ENCODE results near the gene WNT2. TPM values are rescaled to one million over a fixed set of nuclear protein-coding genes. Genes with fewer than 3 reads are reported as not detected.

The WNT2 gene
- total RNA-seq, 4 donors from 2014 or later = 0.48 to 0.95 (median 0.64) TPM

- ATAC-seq (ENCODE audit: low FRiP score) (no peak), DNase-seq (ENCODE audit: low spot score) (no peak)
- no peak for TF ChIP-seq CTCF (IDR thresholded peaks at IDR 0.05)
Observed at GRCh38 chr7:117284692-117285091, 38.2 kb downstream of the WNT2 start.

GRCh38 chr7:117283779-117284178 lies 39.1 kb downstream of the WNT2 start:
- DNase-seq (ENCODE audit: low spot score) (no peak), ATAC-seq (ENCODE audit: low FRiP score) (no peak)
- no peak for TF ChIP-seq CTCF (IDR thresholded peaks at IDR 0.05)

GRCh38 chr7:117283371-117283770 lies 39.5 kb downstream of the WNT2 start:
- no peak for TF ChIP-seq CTCF (IDR thresholded peaks at IDR 0.05)
- no peak for ATAC-seq (ENCODE audit: low FRiP score)
- no peak for DNase-seq (ENCODE audit: low spot score)

- no peak for TF ChIP-seq CTCF (IDR thresholded peaks at IDR 0.05)
- no peak for ATAC-seq (ENCODE audit: low FRiP score)
Observed at GRCh38 chr7:117282239-117282812, 40.5 kb downstream of the WNT2 start.

GRCh38 chr7:117281562-117281961 lies 41.3 kb downstream of the WNT2 start:
- DNase-seq (ENCODE audit: low spot score) (no peak), ATAC-seq (ENCODE audit: low FRiP score) (peak; percentile 86)
- TF ChIP-seq CTCF (IDR thresholded peaks at IDR 0.05) = no peak

More at GRCh38 chr7:117282239-117282812, 40.5 kb downstream of the WNT2 start:
- DNase-seq (ENCODE audit: low spot score) = no peak

- TF ChIP-seq CTCF (IDR thresholded peaks at IDR 0.05) = no peak
- ATAC-seq (ENCODE audit: low FRiP score) = no peak
- no peak for DNase-seq (ENCODE audit: low spot score)
Observed at GRCh38 chr7:117279931-117280557, 42.8 kb downstream of the WNT2 start.

- TF ChIP-seq CTCF (IDR thresholded peaks at IDR 0.05) = no peak
- ATAC-seq (ENCODE audit: low FRiP score) (no peak), DNase-seq (ENCODE audit: low spot score) (no peak)
Observed at GRCh38 chr7:117279203-117279602, 43.7 kb downstream of the WNT2 start.
